GM10266 (cell line): ENCODE results near the gene EPHB2.

Experiments
- DNase-seq: peaks from one replicate; pipeline ENCODE4 v3.0.0; 2012; ENCODE audit errors: extremely low spot score
- TF ChIP-seq, protein P1 (sequence below): IDR thresholded peaks from 2 replicates; pipeline ENCODE4 v1.5.1; 2012; ENCODE audit warnings: mild to moderate bottlenecking, low read depth; ENCODE audit not compliant: control insufficient read depth, insufficient read depth; ENCODE audit errors: missing control alignments

The EPHB2 gene

DNA sequence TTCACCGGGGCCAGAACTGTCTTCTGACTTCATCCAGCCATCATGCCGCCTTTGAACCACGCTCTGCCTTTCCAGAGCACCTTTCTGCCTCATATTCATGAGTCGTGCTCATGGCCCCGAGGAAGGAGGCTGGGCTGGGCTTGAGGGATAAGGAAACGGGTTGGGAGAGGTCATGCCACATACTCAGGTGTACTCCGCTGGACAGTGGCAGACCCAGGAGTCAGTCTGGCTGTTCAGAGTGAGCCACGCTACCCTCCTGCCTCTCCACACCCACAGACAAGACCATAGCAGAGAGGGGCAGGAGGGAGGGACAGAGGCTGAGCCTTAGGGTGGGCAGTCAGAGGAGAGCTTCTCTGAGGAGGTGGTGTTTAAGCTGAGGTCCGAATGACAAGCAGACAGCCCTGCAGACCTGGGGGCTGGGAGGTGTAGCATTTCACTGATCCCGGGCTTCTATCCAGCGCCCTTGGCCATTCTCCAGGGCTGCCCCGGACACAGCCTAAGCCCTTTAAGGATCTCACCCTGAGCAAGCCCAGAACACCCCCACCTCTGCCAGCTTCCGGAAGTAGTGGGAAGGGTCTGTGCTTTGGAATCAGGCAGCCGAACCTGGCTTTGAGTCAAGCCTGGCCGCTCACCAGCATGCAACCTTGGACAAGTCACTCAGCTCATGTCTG is 159.7 kb downstream of the EPHB2 start:
- TF ChIP-seq, protein P1, sequence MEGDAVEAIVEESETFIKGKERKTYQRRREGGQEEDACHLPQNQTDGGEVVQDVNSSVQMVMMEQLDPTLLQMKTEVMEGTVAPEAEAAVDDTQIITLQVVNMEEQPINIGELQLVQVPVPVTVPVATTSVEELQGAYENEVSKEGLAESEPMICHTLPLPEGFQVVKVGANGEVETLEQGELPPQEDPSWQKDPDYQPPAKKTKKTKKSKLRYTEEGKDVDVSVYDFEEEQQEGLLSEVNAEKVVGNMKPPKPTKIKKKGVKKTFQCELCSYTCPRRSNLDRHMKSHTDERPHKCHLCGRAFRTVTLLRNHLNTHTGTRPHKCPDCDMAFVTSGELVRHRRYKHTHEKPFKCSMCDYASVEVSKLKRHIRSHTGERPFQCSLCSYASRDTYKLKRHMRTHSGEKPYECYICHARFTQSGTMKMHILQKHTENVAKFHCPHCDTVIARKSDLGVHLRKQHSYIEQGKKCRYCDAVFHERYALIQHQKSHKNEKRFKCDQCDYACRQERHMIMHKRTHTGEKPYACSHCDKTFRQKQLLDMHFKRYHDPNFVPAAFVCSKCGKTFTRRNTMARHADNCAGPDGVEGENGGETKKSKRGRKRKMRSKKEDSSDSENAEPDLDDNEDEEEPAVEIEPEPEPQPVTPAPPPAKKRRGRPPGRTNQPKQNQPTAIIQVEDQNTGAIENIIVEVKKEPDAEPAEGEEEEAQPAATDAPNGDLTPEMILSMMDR, result no peak
- no peak for DNase-seq

- no peak for DNase-seq
- TF ChIP-seq, protein P1, result no peak
Measured at GRCh38 chr1:22872981-22873664, 162.5 kb downstream of the EPHB2 start.

GRCh38 chr1:22874785-22875184 is 164.1 kb downstream of the EPHB2 start:
- TF ChIP-seq, protein P1, result no peak
- DNase-seq, result no peak

- DNase-seq, result no peak
- TF ChIP-seq, protein P1, result no peak
Measured at GRCh38 chr1:22875241-22875640, 164.6 kb downstream of the EPHB2 start.

GRCh38 chr1:22875841-22876240 is 165.2 kb downstream of the EPHB2 start:
- DNase-seq, result no peak
- TF ChIP-seq, protein P1, result no peak

GRCh38 chr1:22876359-22877111 is 165.9 kb downstream of the EPHB2 start:
- TF ChIP-seq, protein P1, result no peak
- DNase-seq, result no peak
